Testis (tissue), 2 donors: Measurements from ENCODE around the gene SYNDIG1.

Source experiments
- CTCF ChIP-seq, 3 experiments: fragments of 450-650 bp in 2 of 3; fragments of 200-600 bp in 1 of 3; sonication (generic) in 1 of 3; IDR thresholded peaks; one replicate each; pipeline ENCODE4 v1.5.1; 2016 to 2019; ENCODE audit warnings: antibody characterized with exemption in 3 of 3, mild to moderate bottlenecking in 2 of 3, moderate library complexity in 1 of 3
- POLR2A ChIP-seq: fragments of 450-650 bp; IDR thresholded peaks from one replicate; pipeline ENCODE4 v1.6.1; 2017; ENCODE audit warnings: antibody characterized with exemption, mild to moderate bottlenecking, moderate library complexity

DNA sequence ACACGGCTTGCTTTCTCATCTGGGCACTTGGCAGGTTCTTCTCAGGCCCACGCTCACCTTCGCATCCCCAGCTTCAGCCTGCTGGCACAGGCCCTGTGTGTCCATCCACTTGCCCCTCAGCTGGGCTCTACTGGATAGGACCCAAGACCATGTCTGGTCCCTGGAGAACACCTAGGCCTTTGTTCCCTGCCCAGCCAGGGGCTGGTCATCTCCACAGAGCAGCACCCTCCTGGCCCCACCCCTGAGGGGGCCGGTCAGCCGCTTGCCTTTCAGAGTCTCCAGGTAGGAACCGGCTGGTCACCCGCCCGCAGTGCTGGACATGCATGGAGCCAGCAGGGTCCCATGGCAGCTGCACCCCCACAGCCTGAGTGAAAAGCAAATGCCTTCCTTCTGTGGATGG, 191.2 kb downstream of the SYNDIG1 start:
- no peak for TF ChIP-seq POLR2A
- no peak for TF ChIP-seq CTCF (IDR thresholded peaks at IDR 0.05)
